Mesothelial cell of epicardium (in vitro differentiated cells): ENCODE measurements around the gene FNBP1L. TPM values are rescaled to one million over a fixed set of nuclear protein-coding genes. Genes with fewer than 3 reads are reported as not detected.

Experiments used
- DNase-seq, 2 experiments: peaks; one replicate each; pipeline ENCODE4 v3.0.0; 2021; ENCODE audit warnings: low spot score in 2 of 2; ENCODE audit not compliant: unreplicated experiment in 2 of 2
- H3K27ac Mint-ChIP-seq: 2 replicates; pipeline ENCODE4 v1.8.0; 2021; ENCODE audit warnings: mixed read lengths
- H3K27me3 Mint-ChIP-seq: 2 replicates; pipeline ENCODE4 v1.8.0; 2021; ENCODE audit warnings: low read depth, mixed read lengths
- H3K36me3 Mint-ChIP-seq: 2 replicates; pipeline ENCODE4 v1.8.0; 2021; ENCODE audit warnings: mixed read lengths
- H3K4me1 Mint-ChIP-seq: 2 replicates; pipeline ENCODE4 v1.8.0; 2021; ENCODE audit warnings: mixed read lengths
- H3K4me3 Mint-ChIP-seq: 2 replicates; pipeline ENCODE4 v1.8.0; 2021; ENCODE audit warnings: mild to moderate bottlenecking, moderate library complexity, mixed read lengths
- H3K9me3 Mint-ChIP-seq: 2 replicates; pipeline ENCODE4 v1.8.0; 2021; ENCODE audit warnings: mixed read lengths
- total RNA-seq: library from RNA; stranded (reverse); gene quantifications from 3 replicates; pipeline ENCODE4 v1.2.1, GENCODE V29; 2021
- TF ChIP-seq, protein P1 (sequence below): fragments of 200-600 bp; sonication (generic); IDR thresholded peaks from one replicate; pipeline ENCODE4 v1.5.0; 2021; ENCODE audit warnings: antibody characterized with exemption; ENCODE audit not compliant: unreplicated experiment

The FNBP1L gene
- total RNA-seq, 1 donor from 2014 or later, result 73.7 TPM

DNA sequence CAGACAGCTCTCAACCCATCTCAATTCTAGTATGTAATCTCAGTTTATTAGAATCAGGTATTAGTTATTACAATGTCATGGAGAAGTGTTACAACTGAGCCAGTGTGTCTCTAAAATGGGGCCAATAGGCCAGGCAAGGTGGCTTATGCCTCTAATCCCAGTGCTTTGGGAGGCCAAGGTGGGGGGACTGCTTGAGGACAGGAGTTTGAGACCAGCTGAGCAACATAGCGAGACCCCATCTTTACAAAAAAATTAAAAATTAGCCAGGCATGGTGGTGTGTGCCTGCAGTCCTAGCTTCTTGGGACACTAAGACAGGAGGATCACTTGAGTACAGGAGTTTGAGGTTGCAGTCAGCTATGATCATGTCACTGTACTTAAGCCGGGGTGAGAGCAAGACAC lies 128.8 kb downstream of the FNBP1L start:
- Mint-ChIP-seq H3K4me3 (no peak overlapping the region), H3K36me3 (peaks cover 9% of the 10 kb centered on the region), H3K27me3 (no peaks in the 10 kb centered on the region), H3K27ac (peak overlapping the region; percentile 41), H3K4me1 (peaks cover 39% of the 10 kb centered on the region), H3K9me3 (no peaks in the 10 kb centered on the region)
- DNase-seq, result no peak
- TF ChIP-seq, protein P1, sequence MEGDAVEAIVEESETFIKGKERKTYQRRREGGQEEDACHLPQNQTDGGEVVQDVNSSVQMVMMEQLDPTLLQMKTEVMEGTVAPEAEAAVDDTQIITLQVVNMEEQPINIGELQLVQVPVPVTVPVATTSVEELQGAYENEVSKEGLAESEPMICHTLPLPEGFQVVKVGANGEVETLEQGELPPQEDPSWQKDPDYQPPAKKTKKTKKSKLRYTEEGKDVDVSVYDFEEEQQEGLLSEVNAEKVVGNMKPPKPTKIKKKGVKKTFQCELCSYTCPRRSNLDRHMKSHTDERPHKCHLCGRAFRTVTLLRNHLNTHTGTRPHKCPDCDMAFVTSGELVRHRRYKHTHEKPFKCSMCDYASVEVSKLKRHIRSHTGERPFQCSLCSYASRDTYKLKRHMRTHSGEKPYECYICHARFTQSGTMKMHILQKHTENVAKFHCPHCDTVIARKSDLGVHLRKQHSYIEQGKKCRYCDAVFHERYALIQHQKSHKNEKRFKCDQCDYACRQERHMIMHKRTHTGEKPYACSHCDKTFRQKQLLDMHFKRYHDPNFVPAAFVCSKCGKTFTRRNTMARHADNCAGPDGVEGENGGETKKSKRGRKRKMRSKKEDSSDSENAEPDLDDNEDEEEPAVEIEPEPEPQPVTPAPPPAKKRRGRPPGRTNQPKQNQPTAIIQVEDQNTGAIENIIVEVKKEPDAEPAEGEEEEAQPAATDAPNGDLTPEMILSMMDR, result no peak

- no peak overlapping the region for H3K4me3 Mint-ChIP-seq
- TF ChIP-seq, protein P1, result no peak
- no peak overlapping the region for H3K27ac Mint-ChIP-seq
- H3K4me1 Mint-ChIP-seq, result peaks cover 41% of the 10 kb centered on the region
- H3K36me3 Mint-ChIP-seq, result peaks cover 4% of the 10 kb centered on the region
- H3K9me3 Mint-ChIP-seq, result no peaks in the 10 kb centered on the region
- DNase-seq, result no peak
- no peaks in the 10 kb centered on the region for H3K27me3 Mint-ChIP-seq
Observed at GRCh38 chr1:93577536-93578432, 129.9 kb downstream of the FNBP1L start.

GRCh38 chr1:93578433-93578830 lies 130.5 kb downstream of the FNBP1L start:
- H3K27me3 Mint-ChIP-seq, result no peaks in the 10 kb centered on the region
- DNase-seq, result no peak
- peaks cover 46% of the 10 kb centered on the region for H3K4me1 Mint-ChIP-seq
- no peak overlapping the region for H3K4me3 Mint-ChIP-seq
- TF ChIP-seq, protein P1, result no peak
- no peaks in the 10 kb centered on the region for H3K9me3 Mint-ChIP-seq
- no peak overlapping the region for H3K27ac Mint-ChIP-seq
- peaks cover 3% of the 10 kb centered on the region for H3K36me3 Mint-ChIP-seq

GRCh38 chr1:93578911-93579825 lies 131.2 kb downstream of the FNBP1L start:
- Mint-ChIP-seq H3K9me3 (no peaks in the 10 kb centered on the region), H3K4me1 (peaks cover 49% of the 10 kb centered on the region), H3K27ac (peak overlapping the region; percentile 43), H3K4me3 (no peak overlapping the region), H3K27me3 (no peaks in the 10 kb centered on the region), H3K36me3 (no peaks in the 10 kb centered on the region)
- TF ChIP-seq, protein P1, result no peak
- no peak for DNase-seq

DNA sequence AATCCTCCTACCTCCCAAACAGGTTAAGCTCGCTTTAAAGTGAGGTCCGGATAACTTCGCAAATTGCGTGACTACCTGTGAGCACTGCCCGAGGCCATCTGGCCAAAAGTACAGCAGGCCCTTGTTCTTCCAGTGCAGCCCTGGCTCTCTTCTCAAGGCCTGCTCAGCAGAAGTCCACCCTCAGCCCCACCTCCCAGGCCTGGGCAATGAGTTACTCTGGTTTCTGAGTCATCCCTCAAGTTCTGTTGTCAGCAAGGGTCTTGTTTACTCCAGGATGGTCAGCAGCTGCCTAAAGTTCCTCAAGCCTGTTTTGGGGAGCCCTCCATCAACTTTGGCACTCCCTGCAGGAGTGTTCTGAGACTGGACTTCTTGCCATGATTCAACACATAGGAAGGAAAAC lies 132.0 kb downstream of the FNBP1L start:
- no peaks in the 10 kb centered on the region for H3K27me3 Mint-ChIP-seq
- H3K27ac Mint-ChIP-seq, result no peak overlapping the region
- H3K9me3 Mint-ChIP-seq, result no peaks in the 10 kb centered on the region
- no peak overlapping the region for H3K4me3 Mint-ChIP-seq
- TF ChIP-seq, protein P1, result no peak
- peaks cover 56% of the 10 kb centered on the region for H3K4me1 Mint-ChIP-seq
- no peak for DNase-seq
- H3K36me3 Mint-ChIP-seq, result no peaks in the 10 kb centered on the region
